HG02885 (cell line): Measurements from ENCODE around the gene FZD1.
A peak's percentile ranks its signal among the peaks of the same experiment; 100 is the strongest.

ENCODE experiments used
- ATAC-seq: cut with Tn5 transposase; IDR thresholded peaks from one replicate; pipeline ENCODE4 v1.9.1; 2021; ENCODE audit warnings: mild to moderate bottlenecking; ENCODE audit not compliant: unreplicated experiment, poor library complexity

FZD1 gene

DNA sequence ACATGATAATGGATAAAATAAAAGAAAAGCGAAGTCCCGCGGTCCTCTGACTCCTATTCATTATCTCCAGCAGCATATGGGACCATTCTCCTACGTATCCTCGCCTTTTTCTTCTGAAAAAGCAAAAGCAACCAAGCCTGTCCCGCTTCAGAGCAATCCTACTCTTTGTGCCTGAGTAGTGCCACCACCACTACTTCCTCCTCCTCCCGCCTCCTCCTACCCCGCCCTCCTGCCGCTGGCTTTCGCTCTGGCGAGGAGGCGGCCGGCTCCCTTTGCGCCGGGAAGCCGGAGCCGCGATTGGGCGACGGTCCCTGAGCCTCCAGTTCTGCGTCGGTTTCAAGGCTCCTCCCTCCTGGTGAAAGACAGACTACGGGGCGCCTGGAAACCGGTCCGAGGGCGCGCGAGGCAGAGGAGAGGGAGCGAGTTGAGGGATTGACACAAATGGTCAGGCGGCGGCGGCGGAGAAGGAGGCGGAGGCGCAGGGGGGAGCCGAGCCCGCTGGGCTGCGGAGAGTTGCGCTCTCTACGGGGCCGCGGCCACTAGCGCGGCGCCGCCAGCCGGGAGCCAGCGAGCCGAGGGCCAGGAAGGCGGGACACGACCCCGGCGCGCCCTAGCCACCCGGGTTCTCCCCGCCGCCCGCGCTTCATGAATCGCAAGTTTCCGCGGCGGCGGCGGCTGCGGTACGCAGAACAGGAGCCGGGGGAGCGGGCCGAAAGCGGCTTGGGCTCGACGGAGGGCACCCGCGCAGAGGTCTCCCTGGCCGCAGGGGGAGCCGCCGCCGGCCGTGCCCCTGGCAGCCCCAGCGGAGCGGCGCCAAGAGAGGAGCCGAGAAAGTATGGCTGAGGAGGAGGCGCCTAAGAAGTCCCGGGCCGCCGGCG is at the start of gene FZD1:
FZD1 (plus strand) TSS at position 388 of the 878 bp plus-strand sequence; CDS start at position 836, 448 bp downstream.
- ATAC-seq = peak; percentile 90

DNA sequence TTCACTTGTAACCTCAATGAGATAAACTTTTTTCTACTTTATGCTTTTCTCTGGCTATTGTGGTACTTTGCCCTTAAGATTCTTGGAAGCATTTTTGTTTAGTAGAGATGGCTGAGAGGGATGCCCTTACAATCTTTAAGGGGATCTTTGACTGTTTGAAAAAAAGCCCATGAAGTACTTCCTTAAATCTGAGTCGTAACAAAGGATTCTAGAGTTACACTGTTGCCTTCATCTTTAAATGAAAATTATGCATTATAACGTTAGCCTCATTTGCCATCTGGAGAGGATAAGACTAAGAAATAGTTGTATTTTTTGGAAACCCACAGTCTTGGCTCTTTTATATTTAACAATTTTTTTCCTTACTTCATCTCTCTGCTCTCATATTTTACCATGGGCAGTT is 37.8 kb upstream of the FZD1 start:
- ATAC-seq = no peak

DNA sequence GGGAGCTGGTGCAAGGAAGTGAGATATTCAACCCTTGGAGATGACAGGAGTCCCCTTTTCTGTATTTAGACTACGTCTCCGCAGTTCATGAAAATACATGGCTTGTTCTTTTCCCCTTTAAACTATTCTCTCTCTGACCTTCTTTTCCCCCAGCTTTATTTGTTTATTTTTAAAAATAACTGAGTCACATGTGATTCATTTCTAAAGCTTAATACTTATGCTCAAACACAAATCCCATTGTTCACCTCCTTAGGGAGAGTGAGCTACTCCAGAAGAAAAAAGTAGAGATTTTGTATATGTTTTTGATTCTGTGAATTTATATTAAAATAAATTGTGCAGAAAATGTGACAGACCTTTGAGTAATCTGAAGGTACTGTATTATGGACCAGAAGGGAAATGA is 35.9 kb upstream of the FZD1 start:
- ATAC-seq = no peak

DNA sequence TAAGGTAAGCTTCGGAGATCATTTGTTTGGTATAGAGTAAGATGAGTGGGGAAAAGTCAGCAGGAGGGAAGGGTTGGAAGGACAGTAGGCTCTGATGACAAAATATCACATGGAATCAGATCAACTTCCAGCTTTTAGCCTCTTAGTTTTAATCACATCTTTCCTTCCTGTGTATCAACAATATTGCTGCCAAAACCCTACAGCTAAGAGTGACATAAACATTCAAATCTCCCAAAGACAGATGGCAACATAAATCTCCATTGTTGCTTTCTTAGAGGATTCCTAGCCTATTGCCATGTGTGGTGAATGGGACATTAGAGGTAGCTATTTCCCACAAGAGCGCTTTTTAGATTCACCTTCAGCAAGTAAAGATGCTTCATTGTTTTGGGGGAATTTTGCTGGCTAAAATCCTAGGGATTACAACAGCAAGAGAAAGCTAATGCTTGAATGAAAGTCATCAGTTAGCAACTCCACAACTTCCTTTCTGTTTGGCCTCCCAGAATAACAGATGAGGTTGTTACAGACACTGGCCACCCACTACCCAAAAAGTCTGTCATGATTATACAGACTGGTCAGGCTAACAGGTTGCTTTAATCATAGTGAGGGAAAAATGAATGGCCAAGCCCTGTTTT is 35.2 kb upstream of the FZD1 start:
- no peak for ATAC-seq

DNA sequence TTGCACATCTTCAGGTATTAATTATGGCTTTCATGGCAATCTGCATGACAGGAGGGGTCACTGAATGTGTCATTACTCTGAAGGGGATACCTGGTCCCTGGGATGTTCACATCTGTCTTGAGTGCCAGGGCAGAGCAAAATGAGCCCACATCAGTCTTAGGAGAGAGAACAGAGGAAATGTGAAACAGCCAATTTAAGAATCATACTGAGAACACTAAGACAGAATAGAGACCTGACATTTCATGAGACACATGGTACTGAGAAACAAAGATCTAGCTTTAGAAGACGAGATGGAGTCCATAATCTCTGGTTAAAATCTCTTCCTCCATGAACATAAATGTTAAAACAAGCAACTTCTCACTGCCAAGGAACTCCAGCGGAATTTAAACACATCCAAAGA is 34.1 kb upstream of the FZD1 start:
- ATAC-seq = no peak

DNA sequence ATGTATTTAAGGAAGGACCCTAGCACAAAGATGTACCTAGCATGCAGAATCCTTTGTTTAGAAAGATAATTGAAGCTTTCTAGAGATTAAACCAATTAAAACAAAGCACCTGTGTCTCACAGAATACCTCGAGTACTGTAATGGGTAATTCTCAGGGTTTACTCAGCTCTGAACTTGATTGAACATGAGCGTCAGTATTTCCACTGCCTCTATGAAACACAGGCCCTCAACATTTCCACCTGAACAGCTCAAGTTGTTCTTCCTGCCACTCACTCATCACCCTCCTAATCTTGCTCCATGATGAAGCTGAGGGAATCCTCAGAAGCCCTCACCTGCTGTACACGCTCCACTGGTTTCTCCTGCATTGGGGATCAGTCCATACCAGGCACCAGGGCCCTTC is 33.7 kb upstream of the FZD1 start:
- ATAC-seq = no peak

DNA sequence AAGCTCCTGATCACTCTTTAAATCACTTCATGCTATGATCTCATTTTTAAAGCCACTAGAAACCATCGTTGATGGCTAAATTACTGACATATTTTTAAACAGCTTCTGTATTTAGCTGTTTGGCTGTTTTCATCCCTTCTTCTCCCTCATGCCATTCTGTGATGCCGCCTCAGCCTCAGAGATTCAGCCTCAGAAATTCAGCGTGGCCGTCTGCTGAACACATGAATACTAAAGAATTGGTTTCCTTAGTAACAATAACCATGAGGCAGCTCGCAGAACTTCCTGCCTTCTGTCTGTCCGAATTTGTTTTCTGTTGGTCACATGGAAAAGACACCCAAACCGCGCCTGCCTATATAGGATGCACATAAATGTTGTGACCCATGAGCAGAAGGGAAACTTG is 31.0 kb upstream of the FZD1 start:
- no peak for ATAC-seq

DNA sequence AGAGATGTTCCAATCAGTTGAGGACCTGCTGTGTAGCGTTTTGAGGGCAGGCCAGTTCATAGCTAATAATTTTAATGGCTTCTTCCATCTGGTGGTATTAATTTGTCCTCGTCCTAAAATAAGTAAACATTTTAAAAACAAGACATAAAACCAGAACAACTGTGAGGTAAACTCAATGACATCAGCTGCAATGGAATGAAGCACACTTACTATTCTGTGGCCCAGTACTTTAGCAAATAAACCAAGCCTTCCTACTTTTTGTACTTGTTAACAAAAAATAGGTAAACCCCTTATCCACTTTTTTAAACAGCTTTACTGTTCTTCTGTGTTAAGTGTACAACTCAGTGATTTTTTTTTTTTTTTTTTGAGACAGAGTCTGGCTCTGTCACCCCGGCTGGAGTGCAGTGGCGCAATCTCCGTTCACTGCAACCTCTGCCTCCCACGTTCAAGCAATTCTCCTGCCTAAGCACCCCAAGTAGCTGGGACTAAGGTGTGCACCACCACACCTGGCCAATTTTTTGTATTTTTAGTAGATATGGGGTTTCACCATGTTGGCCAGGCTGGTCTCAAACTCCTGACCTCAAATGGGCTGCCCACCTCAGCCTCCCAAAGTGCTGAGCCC is 28.9 kb upstream of the FZD1 start:
- ATAC-seq = no peak

DNA sequence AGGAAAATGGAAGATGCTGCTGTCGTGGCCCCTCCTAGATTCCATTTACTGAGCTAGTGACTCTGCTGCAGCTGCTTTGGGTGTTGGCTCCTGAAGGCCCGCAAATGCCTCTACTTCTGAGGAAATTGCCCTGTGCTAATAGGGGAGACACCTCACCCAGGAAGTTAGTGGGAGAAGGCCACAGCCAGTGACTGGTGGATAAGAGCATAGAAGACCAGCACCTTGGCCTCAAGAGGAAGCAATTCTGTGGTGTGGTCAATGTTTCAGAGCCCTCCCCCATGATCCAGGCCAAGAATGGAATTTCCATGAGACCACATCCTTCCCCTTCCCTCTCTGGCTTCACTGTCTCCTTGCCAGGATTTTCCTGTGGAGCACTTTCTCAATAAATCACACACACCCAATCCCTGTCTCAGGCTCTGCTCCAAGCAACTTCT is 25.0 kb upstream of the FZD1 start:
- ATAC-seq = no peak

DNA sequence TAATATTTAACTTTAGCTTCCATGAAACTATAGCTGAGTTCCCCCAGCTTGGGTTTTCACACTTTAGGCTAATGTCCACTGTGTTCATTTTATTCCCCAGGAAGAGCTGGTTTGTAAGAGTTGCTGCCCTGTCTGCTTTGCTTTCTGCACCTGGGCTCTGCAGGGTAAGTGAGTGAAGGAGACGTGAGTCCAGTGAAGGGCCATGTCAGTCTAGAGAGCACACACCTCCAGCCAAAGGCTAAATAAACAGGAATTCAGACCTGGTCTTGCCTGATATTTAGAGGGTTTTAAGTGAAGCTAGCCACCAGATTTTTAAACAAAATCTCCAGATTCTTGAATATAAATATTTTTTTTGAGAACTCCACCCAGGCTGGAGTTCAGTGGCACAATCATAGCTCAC is 24.5 kb upstream of the FZD1 start:
- no peak for ATAC-seq

DNA sequence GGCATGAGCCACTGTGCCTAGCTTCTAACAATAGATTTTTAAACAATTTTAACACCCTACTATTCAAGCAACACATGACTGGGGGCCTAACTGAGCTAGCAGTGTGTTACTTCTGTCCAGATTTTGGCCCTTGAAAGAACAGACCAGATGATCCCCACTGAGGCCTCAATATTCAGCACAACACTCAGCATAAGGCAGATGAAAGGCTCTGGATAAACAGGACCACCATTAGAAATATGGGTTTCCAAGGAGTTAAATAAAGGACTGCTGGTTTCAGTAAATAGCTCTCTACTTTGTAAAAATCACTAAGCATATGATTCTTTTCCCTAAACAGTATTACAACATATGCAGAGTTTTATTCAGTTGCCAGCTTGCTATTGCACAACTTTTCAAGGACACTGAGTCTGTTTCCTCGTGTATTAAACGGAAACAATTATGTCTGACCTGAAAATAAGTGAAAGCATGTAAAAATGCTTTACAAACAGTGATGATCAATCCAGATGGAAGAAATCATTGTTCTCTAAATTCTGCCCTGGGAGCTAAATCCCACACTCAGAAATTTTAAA is 23.8 kb upstream of the FZD1 start:
- ATAC-seq = no peak

DNA sequence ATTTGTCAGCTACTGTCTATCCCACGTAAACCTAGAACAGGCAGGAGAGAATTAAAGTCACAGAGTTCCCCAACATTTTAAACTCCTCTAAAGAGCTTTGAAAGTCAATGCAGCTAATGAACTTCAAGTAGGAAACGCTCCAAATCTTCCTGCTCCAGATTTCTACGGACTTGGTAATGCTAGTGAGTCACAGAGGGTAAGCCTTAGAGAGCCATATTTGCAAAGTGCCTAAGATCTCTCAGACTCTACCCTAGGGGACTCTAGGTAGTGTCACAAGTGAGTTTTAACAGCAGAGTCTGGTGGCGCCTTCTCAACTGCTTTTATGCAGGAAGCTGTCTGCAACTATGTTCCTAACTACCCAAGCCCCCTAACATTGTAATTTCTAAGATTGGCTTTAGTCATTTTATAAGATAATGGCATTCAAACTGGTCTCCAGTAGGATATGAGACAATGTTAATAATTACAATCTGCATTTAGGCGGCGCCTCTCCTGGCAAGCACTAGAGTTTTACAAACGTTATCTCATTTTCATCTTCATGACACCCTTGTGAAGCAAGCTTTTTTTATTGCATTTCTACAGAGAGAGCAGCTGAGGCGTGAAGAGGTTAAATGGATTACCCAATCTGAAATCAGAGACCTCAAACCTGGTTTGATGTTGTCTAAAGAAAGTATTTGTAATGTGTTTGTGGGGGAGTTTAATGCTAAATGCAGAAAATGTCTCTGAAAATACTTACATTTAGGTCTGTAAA is 22.0 kb upstream of the FZD1 start:
- ATAC-seq = no peak

DNA sequence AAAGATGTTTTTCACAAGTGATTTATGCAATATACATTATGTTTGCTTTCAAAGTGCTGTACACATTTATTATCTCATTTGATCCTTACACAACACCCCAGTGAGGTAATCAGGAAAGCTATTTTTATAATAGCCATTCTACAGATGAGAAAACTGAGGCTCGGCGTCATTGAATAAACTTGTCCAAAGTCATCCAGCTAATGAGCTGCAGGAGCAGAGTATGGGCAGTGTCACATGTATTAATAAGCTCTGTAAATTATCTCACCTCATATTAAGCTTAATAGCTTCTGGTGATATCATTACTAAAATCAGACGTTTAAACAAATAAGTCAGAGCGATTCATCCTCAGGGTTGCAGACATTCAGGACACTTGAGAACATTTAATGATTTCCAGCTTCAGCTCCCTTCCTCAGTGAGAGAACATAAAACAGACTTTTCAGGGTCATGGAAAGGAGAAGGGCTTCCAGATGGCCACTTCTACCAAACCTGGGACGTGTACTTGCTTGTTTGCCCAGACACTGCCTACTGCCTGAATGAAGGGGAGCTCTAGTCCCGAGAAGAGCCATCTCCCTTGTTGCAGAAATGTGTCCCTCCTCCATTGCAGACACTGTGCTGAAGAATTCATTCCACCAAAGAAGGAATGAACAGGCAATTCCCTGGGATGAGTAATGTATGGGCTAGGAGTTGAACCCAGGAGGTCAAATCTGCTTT is 20.5 kb upstream of the FZD1 start:
- no peak for ATAC-seq

DNA sequence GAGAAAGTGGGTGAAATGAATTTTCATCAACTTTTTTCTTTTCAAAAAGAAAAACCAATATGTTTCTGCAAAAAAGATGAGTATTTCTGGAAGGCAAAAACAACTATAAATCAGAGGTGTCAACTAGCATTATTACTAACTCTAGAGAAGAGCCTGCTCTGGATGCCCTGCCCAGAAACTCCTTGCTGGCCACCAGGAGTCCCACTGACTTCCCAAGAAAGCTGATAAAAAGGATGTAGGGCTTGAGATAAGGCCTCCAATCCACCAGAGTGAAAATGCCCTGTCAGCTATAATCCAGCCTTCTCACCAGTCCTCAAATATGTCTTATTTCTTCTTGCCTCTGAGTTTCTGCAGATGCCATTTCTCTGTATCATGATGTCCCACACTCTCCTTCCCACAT is 16.7 kb upstream of the FZD1 start:
- ATAC-seq = no peak

DNA sequence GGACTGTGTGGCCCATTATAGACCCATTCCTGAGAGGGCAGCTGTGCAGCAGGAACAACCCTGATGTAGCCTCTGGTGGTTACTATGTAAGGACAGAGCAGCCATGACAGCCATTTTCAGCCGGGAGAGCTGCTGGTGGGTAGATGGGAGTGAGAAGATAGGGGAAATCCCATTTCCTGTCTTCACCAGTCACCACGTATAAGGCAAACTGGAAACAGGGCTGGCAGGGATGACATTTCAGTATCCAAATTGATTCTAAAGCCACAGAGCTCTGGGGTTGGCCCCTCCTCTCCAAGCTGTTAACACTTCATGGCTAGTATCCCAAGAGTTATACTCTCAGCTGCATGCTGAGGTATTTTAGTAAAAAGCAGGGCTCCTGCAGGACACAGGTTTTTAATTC is 15.2 kb upstream of the FZD1 start:
- ATAC-seq = no peak

DNA sequence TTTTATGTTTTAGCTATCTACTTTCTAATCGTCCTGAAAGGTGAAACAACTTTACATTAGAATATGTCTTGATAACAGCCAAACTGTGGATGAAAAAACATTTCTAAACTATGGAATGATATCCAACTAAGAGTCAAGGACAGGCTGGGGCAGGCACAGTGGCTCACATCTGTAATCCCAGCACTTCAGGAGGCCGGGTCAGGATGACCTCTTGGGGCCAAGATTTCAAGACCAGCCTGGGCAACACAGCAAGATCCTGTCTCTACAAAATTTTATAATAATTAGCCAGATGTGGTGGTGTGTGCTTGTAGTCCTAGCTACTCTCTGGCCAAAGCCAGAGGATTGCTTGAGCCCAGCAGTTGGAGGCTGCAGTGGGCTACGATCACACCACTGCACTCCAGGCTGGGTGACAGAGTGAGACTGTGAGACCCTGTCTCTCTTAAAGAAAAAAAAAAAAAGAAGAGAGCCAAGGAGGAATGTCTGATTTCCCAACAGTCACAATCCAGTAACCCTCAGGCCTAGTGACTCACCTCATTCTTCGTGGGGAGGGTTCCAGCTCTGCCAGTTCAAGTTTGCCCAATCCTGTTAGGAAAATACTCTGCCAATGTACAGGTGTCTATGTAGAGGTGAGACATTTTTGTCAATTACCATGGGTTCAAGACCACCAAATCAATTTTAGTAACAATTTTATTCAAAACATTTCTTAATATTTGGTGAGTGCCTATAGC is 14.6 kb upstream of the FZD1 start:
- ATAC-seq = no peak

DNA sequence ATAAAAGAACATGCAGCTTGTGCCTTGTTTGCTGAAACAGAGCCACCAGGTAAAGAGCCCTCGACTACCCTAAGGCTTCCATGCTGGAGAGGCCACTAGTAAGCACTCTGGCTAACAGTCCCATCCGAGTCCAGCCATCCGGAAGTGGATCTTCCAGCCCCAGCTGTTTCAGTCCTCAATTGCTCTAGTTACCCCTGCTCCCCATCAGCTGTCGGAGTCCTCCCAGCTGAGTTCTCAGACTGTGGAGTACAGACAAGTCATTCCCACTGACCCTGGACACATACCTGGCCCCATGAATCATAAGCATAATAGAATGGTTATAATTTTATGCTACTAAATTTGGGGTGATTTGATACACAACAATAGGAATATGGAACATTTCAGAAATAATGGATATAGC is 13.5 kb upstream of the FZD1 start:
- ATAC-seq = no peak

DNA sequence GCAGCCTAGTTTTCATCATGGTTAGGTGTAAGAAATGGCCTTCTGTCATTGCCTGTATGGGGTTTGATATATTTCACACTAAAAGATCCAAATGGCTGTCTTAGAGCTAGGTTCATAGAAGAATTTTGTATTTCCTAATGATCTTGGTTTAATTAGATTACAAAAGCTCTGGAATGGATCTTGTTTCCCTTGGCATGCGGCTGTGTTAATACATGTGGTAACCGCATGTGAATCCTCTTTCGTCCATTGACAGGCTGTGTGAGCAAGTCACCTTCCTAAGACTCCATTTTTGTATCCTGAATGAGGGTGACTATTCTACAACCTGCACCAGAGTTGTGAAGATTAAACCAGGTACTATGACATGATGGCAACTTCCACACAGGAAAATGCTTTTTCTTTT is 12.4 kb upstream of the FZD1 start:
- ATAC-seq = no peak

DNA sequence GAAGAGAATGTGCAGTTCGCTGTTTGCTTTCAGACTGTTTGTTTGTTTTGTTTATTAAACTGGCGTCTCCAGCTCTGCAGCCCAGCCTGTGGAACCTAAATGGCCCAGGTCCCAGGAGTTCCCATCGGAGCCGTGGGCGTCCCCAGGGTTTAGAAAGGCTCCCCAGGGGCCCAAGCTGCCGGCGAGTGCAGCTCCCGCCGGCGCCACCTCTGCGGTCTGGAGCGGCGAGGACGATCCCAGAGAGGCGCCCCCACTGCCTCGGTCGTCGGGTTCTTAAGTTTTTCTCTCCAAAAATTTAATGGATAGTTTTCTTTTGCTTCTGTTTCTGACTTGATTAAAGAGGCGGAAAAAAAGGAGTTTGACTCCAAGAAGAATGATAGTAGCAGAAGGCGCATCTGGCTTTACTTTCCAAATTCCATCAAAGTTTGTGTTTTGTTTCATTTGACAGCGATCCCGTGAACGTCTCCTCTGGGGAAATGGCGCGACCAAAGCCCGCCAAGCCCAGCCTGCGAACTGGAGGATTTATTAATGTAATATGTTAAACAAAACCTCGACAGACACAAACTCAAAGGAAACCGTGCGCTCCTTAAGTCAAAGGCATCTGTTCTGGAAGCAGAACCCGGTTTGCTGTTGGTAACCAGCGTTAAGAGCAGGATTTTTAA is 718 bp upstream of the FZD1 start:
- ATAC-seq = no peak
